ENCODE measurements around the gene VAV2. TPM values are rescaled to one million over a fixed set of nuclear protein-coding genes. Genes with fewer than 3 reads are reported as not detected.

The VAV2 gene
- total RNA-seq, 1 donor from 2014 or later = 6.0 TPM

- no peak for DNase-seq
These were observed 141.2 kb downstream of the VAV2 start for GRCh38 chr9:133850937-133851336.

- no peak for DNase-seq
These were observed 142.0 kb downstream of the VAV2 start for GRCh38 chr9:133850161-133850560.

- no peak for DNase-seq
These were observed 142.9 kb downstream of the VAV2 start for GRCh38 chr9:133849110-133849670.

GRCh38 chr9:133848471-133849109, 143.5 kb downstream of the VAV2 start:
- DNase-seq = peak; percentile 77

- DNase-seq = no peak
These were observed 145.5 kb downstream of the VAV2 start for GRCh38 chr9:133846483-133847090.

GRCh38 chr9:133845440-133845839, 146.7 kb downstream of the VAV2 start:
- peak; percentile 9 for DNase-seq

GRCh38 chr9:133844881-133845410, 147.2 kb downstream of the VAV2 start:
- DNase-seq = no peak

DNA sequence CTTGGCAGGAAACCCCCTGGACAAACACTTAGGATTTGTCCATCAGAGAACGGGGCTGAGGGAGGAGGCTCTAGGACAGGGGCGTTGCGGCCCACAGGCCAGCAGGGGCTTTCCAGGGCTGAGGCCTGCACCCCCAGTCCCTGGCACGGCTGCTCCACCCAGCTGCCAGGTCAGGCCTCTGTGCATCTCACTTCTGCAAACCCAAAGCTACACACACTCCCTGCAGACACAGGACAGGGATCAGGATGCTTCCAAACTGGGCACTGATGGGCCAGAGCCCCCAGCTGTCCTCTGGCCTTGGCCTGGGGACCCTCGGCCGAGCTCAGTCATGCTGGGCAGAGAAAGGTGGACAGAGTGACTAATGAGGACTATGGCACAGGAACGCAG, 147.7 kb downstream of the VAV2 start:
- DNase-seq = no peak

DNA sequence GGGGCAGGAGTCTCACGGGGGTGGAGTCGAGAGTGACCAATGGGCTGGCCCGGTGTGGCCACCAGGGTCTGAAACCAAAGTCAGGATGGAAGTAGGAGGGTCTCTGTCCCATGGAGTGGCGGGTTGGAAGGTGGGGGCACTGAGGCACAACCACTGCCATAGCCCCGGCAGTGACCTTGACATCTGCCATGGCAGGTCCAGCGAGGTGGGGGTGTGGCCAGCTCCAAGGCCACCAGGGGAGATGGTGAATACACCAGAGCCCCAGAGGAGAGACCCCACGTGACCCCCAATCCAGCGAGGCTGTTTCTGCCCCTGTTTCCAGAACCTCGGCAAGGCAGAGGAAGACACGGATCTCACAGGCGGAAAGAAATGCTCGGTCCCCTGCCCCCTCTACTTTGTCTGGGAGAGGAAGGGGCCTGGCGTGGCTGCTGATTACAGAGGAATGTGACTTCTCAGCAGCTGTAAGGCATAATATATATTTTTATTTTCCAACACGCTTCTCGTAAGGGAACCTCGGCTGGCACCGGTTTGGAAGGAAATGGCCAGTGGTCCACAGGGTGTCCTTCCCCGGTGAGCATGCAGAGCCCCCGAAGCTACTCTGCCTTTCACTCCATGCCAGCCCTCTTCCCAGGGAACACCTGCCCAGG, 148.2 kb downstream of the VAV2 start:
- no peak for DNase-seq

- no peak for DNase-seq
These were observed 148.9 kb downstream of the VAV2 start for GRCh38 chr9:133843250-133843649.

GRCh38 chr9:133842721-133843227, 149.3 kb downstream of the VAV2 start:
- no peak for DNase-seq

DNA sequence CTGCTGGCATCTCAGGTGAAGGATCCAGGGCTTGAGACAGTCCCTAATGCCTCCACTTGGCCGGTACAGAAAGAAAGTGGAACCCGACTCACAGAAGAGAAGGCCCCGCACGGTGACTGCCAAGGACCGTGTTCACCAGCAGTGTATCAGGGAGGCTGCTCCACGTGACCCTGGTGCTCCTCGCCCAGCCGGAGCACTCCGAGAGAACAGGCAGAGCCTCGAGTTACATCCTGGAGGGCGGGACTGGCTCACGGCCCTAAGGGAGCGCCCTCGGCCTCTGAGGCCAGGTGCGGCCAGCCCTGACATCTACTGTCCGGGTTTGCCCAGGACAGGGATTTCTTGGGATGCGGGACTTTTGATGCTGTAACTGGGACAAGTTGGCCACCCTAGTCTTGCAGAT, 149.9 kb downstream of the VAV2 start:
- no peak for DNase-seq

GRCh38 chr9:133841167-133841812, 150.8 kb downstream of the VAV2 start:
- DNase-seq = no peak

DNA sequence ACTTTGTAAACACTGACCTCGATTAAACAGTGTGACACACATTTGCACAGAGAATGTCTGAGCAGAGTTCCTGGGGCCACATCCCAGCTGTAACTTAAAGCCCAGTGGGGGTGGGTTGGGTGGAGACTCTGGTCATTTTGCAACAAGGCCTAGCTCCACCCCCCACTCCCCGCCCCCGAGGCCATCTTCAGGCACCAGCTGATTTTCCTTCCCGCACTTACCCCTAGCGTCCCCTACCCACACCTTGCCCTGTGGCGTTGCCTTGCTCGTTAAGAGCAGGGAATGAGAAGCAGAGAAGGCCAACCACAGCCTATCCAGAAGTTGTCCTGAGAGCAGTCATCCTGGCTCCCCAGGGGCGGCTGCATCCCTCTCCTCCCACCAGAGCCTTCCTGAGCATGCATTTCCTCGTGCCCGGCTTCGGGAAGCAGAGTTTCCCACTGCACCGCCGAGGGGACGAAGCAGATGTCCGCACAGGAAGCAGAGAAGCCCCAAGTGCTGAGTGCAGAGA, 152.2 kb downstream of the VAV2 start:
- DNase-seq = peak; percentile 34

DNA sequence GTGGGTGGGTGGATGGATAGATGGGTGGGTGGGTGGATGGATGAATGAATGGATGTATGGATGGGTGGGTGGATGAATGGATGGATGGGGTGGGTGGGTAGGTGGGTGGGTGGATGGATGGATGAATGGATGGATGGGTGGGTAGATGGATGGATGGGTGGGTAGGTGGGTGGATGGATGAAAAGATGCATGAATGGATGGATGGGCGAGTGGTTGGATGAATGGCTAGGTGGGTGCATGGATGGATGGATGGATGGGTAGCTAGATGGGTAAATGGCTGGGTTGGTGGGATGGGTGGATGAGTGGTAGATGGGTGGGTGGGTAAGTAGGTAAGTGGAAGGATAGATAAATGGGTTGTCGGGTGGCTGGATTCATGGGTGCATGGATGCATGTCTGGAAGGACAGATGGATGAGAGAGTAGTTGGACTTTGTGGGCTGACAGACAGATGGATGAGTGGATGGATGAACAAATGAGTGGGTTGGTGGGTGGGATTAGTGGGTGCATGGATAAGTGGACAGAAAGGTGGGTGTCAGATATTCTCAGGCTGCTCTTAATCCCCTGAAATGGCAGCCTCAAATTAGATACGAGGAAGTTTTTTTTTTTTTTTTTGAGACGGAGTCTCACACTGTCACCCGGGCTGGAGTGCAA, 153.1 kb downstream of the VAV2 start:
- DNase-seq = no peak

GRCh38 chr9:133837627-133838597, 154.2 kb downstream of the VAV2 start:
- DNase-seq = no peak

- no peak for DNase-seq
These were observed 155.3 kb downstream of the VAV2 start for GRCh38 chr9:133836818-133837217.

GRCh38 chr9:133836001-133836758, 155.9 kb downstream of the VAV2 start:
- no peak for DNase-seq

DNA sequence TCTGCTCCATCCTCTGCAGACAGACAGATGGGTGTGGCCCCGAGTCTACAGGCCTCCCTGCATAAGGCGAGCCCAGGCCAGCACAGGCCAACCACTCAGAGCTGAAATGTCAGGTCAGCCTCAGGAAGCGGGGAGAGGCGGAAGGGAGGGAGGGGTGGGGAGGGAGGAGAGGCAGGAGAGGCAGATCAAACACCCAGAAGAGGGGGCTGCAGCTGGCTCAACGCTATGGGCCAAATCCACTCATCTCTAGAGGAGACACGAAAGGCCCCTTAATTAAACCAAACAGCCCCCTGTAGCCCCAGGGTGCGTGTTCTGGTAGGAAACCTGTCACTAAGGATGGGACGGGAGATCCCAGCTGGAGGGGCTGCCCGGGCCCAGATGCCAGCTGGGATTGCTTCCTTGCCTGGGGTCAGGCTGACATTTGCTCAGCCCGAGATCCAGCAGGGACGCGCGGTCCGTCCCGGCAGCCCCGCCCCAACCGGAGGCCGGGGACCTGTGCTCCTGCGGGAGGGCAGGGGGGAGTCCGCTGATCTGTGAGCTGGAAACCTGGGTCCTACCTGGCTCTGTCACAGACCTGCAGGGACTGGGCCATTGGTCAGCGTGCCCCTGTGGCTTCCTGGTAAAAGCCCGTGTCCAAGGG, 156.7 kb downstream of the VAV2 start:
- peak; percentile 46 for DNase-seq

Measured in skin of body (tissue), 2 donors.